ENCODE results near the gene RFX3. TPM values are rescaled to one million over a fixed set of nuclear protein-coding genes. Genes with fewer than 3 reads are reported as not detected.

Gene RFX3
- total and polyA plus RNA-seq, 2 of the 13 experiments (the other 11 are each of a cell fraction or from before 2014, with no cell fraction given), result 2.7 to 5.3 TPM

GRCh38 chr9:3370715-3371114 is 155.1 kb downstream of the RFX3 start:
- CTCF ChIA-PET (ENCODE audit: low intra/inter-chr PET ratio, low total read pairs), result no interaction called here
- TF ChIP-seq ZFX (CRISPR knock-in tag; IDR thresholded peaks at IDR 0.05; ENCODE audit: low read depth) (no peak), NR2F6 (IDR thresholded peaks at IDR 0.05) (no peak), NR2F6 (CRISPR knock-in tag; IDR thresholded peaks at IDR 0.05) (no peak), ZNF441 (CRISPR knock-in tag; IDR thresholded peaks at IDR 0.05; ENCODE audit: borderline replicate concordance) (no peak), ZNF710 (CRISPR knock-in tag; IDR thresholded peaks at IDR 0.05; ENCODE audit: borderline replicate concordance) (no peak), ZBTB34 (CRISPR knock-in tag; IDR thresholded peaks at IDR 0.05) (no peak), KAT7 (CRISPR knock-in tag; IDR thresholded peaks at IDR 0.05; ENCODE audit: borderline replicate concordance) (no peak), ZFP82 (CRISPR knock-in tag; IDR thresholded peaks at IDR 0.05; ENCODE audit: borderline replicate concordance) (no peak)

More at GRCh38 chr9:3370715-3371114, 155.1 kb downstream of the RFX3 start:
- no TSS peak for BruUV-seq (replicated peaks)
- Histone ChIP-seq H4K20me1 (ENCODE audit: insufficient read depth, low read length) (no peaks in the 10 kb centered on the region), H3K4me1 (ENCODE audit: insufficient read depth, low read length) (no peaks in the 10 kb centered on the region), H3K27ac (ENCODE audit: extremely low read length, insufficient read depth, low read length) (no peak overlapping the region), H3K4me3 (replicated peaks in 1 of 3; ENCODE audit: insufficient read depth in 1 of 3, low read depth in 2 of 3, low read length in 3 of 3) (no peak overlapping the region), H3K4me2 (ENCODE audit: low read depth, low read length) (no peak overlapping the region), H3K9ac (ENCODE audit: insufficient read depth, low read depth, low read length) (no peak overlapping the region), H2AFZ (ENCODE audit: low read length) (no peak overlapping the region), H3K27me3 (ENCODE audit: control insufficient read depth in 1 of 2, insufficient read depth in 2 of 2, low read length in 2 of 2) (no peaks in the 10 kb centered on the region), H3K9me3 (ENCODE audit: low read length) (no peaks in the 10 kb centered on the region), H3K36me3 (replicated peaks in 1 of 2; ENCODE audit: control insufficient read depth in 1 of 2, insufficient read depth in 2 of 2, low read length in 2 of 2) (no peaks in the 10 kb centered on the region), H3K79me2 (ENCODE audit: insufficient read depth, low read length) (no peaks in the 10 kb centered on the region)
- intact Hi-C loops (cut with micrococcal nuclease; ENCODE audit: unreplicated experiment), result no loop called here
- POLR2A ChIA-PET, result no interaction called here
- no peak for DNase-seq (ENCODE audit: low spot score)
- in situ Hi-C loops (cut with HindIII; ENCODE audit: extremely low pct_ligation_motif_present, low pct_unique_long_range_greater_than_20kb), result no loop called here
- no peak for FAIRE-seq
- no peak for ATAC-seq

All from HepG2 (cell line).